Parietal lobe (tissue), 1 donor: ENCODE data around the gene ECEL1. TPM values are rescaled to one million over a fixed set of nuclear protein-coding genes. Genes with fewer than 3 reads are reported as not detected.

ENCODE experiments used
- total RNA-seq: library from RNA; depleted of rRNA; stranded (reverse); fragments of >200 nt; gene quantifications from one replicate; pipeline ENCODE4 v1.2.3, GENCODE V29; 2014

The ECEL1 gene, protein sequence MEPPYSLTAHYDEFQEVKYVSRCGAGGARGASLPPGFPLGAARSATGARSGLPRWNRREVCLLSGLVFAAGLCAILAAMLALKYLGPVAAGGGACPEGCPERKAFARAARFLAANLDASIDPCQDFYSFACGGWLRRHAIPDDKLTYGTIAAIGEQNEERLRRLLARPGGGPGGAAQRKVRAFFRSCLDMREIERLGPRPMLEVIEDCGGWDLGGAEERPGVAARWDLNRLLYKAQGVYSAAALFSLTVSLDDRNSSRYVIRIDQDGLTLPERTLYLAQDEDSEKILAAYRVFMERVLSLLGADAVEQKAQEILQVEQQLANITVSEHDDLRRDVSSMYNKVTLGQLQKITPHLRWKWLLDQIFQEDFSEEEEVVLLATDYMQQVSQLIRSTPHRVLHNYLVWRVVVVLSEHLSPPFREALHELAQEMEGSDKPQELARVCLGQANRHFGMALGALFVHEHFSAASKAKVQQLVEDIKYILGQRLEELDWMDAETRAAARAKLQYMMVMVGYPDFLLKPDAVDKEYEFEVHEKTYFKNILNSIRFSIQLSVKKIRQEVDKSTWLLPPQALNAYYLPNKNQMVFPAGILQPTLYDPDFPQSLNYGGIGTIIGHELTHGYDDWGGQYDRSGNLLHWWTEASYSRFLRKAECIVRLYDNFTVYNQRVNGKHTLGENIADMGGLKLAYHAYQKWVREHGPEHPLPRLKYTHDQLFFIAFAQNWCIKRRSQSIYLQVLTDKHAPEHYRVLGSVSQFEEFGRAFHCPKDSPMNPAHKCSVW
- total RNA-seq = 0.63 TPM

DNA sequence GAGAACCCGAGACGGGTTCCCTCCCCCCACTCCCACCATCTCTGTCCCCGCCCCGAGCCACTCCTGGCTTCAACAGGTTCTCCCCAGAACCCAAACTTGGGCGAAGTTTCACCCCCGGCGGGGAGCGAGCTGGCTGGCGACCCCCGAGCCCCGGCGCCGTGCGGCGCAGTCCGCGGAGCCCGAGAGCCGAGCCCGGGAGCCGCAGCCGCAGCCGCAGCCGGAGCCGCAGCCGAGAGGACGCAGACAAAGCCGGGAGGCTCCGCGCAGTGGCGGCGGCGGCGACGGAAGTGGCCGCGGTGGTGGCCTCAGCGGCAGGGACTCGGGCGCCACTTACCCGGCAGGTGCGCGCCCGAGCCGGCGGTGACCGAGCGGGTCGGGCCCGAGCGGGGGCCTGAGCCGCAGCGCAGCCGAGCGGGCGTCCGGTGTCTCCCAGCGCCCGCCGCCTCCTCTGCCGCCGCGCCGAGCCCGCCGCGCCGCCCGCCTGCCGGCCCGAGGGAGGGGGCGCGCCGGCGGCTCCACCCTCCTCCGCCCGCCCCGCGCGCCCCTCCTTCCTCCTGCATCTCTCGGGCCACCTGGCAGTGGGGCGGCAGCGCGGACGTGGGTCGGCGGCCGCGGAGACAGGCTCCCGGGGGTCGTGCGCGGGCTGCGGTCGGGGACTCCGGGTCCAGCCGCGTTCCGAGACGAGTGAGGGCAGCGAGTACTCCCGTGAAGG is at the start of gene ECEL1:
ECEL1 (minus strand) TSS at position 450 of the 712 bp plus-strand sequence. CDS start 1,181 bp downstream, outside the sequence.

DNA sequence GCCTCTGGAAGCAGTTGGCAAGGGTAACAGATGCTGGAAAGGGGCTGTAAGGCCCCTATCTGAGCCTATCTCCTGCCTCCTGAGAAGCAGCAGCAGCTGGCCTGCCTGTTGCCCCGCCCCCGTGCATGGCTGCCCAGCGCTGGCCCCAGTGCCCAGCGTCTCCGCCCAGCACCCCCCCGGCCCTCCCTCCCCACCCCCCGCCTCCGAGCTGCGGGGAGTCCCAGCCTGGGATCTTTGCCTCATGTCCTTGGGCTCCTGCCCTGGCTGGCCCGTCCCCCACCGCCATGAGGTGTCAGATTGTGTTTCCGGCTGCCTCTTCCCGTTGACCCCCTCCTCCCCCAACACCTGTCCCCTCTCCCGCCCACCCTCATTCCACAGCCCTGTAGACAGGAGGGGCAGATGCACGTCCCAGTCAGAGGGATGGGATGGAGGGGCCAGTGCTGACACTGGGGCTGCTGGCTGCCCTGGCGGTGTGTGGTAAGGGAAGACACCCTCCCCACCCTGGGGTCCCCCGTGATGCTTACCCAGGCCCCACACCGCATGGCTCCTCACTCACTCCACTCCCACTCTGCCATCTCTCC is 38.2 kb upstream of the ECEL1 start, which contains the start of gene CHRND:
CHRND (plus strand) TSS at position 370 of the 581 bp plus-strand sequence; CDS start at position 426, 56 bp downstream.

DNA sequence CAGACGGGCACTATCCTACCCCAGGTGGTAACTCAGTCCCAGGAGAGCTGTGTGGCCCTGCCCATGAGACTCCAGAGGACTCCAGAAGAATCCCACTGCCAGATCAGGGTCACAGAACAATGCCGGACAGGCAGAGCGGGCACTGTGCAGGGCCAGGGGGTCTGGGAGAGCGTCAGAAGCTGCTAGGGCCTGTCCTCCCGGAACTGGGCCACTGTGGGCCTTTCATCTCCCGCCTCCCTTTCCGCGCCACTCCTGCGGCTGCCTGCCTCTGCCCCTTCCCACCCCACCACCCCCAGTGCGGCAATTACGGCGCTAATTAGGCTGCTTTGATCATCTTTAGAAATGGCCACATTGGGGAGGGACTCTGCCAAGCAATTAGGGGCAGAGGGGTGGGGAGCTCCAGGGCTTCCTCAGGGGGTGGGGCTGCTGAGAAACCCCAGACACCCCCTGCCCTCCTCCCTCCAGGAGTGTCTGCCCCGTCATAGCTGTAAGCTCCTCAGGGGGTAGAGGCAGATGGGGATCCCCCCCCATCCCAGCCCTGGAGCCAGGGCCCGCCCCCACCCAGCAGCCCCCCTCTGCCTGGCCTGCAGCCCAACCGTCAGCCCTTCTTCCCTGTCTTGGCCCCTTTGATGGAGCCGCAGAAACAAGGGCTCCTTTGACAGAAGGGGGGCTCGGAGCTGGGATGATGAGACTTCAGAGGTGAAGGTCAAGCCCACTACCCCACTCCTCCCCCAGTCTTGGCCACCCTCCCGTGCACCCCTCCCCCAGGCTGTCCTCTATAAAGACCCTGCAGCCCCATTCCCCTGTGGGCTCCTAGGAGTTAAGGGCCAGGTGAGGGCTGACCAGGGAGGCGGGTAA is 32.2 kb upstream of the ECEL1 start, which contains the start of gene PRSS56:
PRSS56 (plus strand) TSS at position 808 of the 858 bp plus-strand sequence. CDS start 211 bp downstream, outside the sequence.

DNA sequence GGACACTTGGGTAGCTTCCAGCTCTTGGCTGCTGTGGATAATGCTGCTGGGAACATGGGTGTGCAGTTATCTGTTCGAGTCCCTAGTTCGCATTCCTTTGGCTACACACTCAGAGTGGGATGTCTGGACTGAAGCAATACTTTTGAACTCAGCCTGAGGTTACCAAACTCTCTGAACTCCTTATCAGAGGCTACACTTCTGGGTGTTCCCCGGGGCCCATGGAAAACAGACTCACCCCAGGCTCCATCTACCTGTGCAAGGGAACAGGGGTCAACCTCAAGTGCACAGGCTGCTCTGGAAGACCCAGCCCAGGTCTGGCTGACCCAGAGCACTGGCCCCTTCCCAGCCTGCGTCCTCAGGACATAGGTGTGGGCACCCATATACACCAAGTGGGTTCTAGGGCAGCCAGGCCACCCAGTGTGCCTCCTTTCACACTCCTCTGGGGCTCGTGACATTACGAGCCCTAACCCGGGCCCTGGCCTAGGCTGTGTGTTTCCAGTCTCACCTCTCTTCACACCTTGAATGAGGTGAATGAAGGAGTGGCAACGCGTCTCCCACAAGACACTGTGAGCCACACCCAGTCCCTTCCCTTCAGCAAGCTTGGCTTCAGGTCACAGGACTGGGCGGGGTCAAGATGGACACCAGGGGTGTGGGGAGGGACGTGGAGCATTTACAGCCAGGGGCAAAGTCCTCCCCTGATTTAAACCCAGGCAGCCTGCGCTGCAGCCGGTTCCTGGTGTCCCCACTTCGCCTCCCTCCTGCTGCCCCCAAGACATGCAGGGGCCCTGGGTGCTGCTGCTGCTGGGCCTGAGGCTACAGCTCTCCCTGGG is 32.0 kb downstream of the ECEL1 start, which contains the start of gene ALPI:
ALPI (plus strand) TSS at position 728 of the 830 bp plus-strand sequence; CDS start at position 775, 47 bp downstream.

Other genes starting within 250 kb of the ECEL1 start
- not detected for gene ALPP, start 109.1 kb downstream of the ECEL1 start, total RNA-seq
- not detected for gene ALPG, start 81.0 kb downstream of the ECEL1 start, total RNA-seq
- not detected for gene ALPI, start 31.7 kb downstream of the ECEL1 start, total RNA-seq
- gene PRSS56, start 32.6 kb upstream of the ECEL1 start, total RNA-seq = not detected
- not detected for gene CHRND, start 38.3 kb upstream of the ECEL1 start, total RNA-seq
- not detected for gene CHRNG, start 51.9 kb upstream of the ECEL1 start, total RNA-seq
- gene TIGD1, start 62.7 kb upstream of the ECEL1 start, total RNA-seq = 14.1 TPM
- 54.8 TPM for gene EIF4E2, start 62.9 kb upstream of the ECEL1 start, total RNA-seq
- 0.63 TPM for gene EFHD1, start 145.8 kb upstream of the ECEL1 start, total RNA-seq
- gene GIGYF2, start 209.5 kb upstream of the ECEL1 start, total RNA-seq = 172 TPM